Vagina (tissue), 2 donors: ENCODE results near the gene LYPD1. TPM values are rescaled to one million over a fixed set of nuclear protein-coding genes. Genes with fewer than 3 reads are reported as not detected.
A peak's percentile ranks its signal among the peaks of the same experiment; 100 is the strongest.

ENCODE experiments used
- DNase-seq, 2 donors: peaks; one replicate each; pipeline ENCODE4 v3.0.0-alpha.2; 2017; ENCODE audit errors: extremely low spot score in 2 of 2
- H3K27ac ChIP-seq: fragments of 200-600 bp; sonication (generic); one replicate; pipeline ENCODE4 v1.5.1; 2019
- H3K27me3 ChIP-seq: fragments of 200-600 bp; sonication (generic); one replicate; pipeline ENCODE4 v1.5.1; 2019
- H3K36me3 ChIP-seq, 2 donors: fragments of 200-600 bp; sonication (generic); one replicate each; pipeline ENCODE4 v1.5.1; 2017 to 2019
- H3K4me1 ChIP-seq: fragments of 200-600 bp; sonication (generic); one replicate; pipeline ENCODE4 v1.5.1; 2019
- H3K4me3 ChIP-seq, 2 donors: fragments of 200-600 bp; sonication (generic); 1 replicate in 1 of 2; 2 replicates in 1 of 2; pipeline ENCODE4 v1.5.1; 2016 to 2019
- H3K9me3 ChIP-seq: fragments of 200-600 bp; sonication (generic); one replicate; pipeline ENCODE4 v1.5.1; 2019
- CTCF ChIP-seq, 3 experiments: fragments of 450-650 bp in 2 of 3; fragments of 200-600 bp in 1 of 3; sonication (generic) in 1 of 3; IDR thresholded peaks; one replicate each; pipeline ENCODE4 v1.5.1; 2017 to 2019; ENCODE audit warnings: antibody characterized with exemption in 3 of 3, mild to moderate bottlenecking in 2 of 3, moderate library complexity in 2 of 3
- POLR2A ChIP-seq, 2 donors: fragments of 450-650 bp; IDR thresholded peaks; one replicate each; pipeline ENCODE4 v1.6.1; 2017; ENCODE audit warnings: antibody characterized with exemption in 2 of 2, mild to moderate bottlenecking in 2 of 2, moderate library complexity in 2 of 2
- POLR2AphosphoS5 ChIP-seq, 2 donors: sonication (generic); formaldehyde crosslinking; IDR thresholded peaks; one replicate each; pipeline ENCODE4 v1.9.0; 2017; ENCODE audit warnings: antibody characterized with exemption in 2 of 2, mild to moderate bottlenecking in 2 of 2, low read depth in 1 of 2; ENCODE audit not compliant: insufficient read depth in 1 of 2
- intact Hi-C: fragments of 100-400 bp; cut with DNase I; formaldehyde crosslinking; loops from one replicate; pipeline ENCODE4 v1.15.1; 2023
- total RNA-seq: library from RNA; depleted of rRNA; stranded (reverse); fragments of >200 nt; gene quantifications from one replicate; pipeline ENCODE4 v1.2.3, GENCODE V29; 2016

The LYPD1 gene
- total RNA-seq, 1 donor from 2014 or later = not detected

- Histone ChIP-seq H3K27ac (no peak overlapping the region), H3K36me3 (no peaks in the 10 kb centered on the region), H3K4me3 (no peak overlapping the region), H3K4me1 (no peaks in the 10 kb centered on the region), H3K9me3 (no peaks in the 10 kb centered on the region), H3K27me3 (no peaks in the 10 kb centered on the region)
- intact Hi-C loops = no loop called here
- no peak for DNase-seq
- TF ChIP-seq POLR2AphosphoS5 (IDR thresholded peaks at IDR 0.05; ENCODE audit: insufficient read depth in 1 of 2, low read depth in 1 of 2) (no peak), CTCF (IDR thresholded peaks at IDR 0.05) (no peak), POLR2A (IDR thresholded peaks at IDR 0.05) (no peak)
These were observed 7.0 kb upstream of the LYPD1 start for GRCh38 chr2:132676999-132677398.

DNA sequence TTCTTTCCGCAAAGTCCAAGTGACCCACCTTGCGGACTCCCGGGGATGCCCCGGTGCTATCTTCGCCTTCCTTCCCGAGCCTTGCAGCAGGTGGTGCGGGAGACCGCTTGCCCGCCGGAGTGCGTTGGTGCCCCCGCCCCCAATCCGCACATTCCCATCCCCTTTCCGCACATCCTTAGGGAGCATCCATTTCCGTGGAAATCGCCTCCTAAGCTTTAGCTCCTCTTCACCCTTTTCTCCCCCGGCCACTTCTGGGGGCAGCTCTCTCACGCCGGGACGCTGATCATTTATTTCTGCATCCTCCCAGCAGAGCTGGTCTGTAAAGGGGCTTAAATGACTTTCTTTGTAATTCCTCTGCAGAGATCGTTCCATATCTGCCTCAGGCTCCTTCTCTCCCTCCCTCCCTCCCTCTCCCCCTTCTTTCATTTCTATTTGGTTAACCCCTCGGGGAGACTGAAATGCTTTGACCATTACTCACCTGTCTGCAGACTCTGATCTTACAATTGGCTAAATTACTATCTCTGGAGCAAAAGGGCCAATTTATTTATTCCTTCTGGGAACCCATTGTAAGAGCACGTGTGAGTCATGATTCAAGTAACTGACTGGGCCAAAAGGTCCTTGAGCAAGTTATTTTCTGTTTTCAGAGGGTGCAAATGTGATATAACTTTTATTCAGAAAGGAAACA is 1.3 kb upstream of the LYPD1 start:
- Histone ChIP-seq H3K9me3 (no peaks in the 10 kb centered on the region), H3K4me1 (peaks cover 32% of the 10 kb centered on the region), H3K27me3 (no peaks in the 10 kb centered on the region), H3K36me3 (no peaks in the 10 kb centered on the region), H3K27ac (no peak overlapping the region), H3K4me3 (peak overlapping the region; percentile 43 to 50)
- intact Hi-C loops = no loop called here
- no peak for TF ChIP-seq POLR2A (IDR thresholded peaks at IDR 0.05)
- TF ChIP-seq POLR2AphosphoS5 (IDR thresholded peaks at IDR 0.05; ENCODE audit: insufficient read depth in 1 of 2, low read depth in 1 of 2) = no peak
- DNase-seq = no peak

DNA sequence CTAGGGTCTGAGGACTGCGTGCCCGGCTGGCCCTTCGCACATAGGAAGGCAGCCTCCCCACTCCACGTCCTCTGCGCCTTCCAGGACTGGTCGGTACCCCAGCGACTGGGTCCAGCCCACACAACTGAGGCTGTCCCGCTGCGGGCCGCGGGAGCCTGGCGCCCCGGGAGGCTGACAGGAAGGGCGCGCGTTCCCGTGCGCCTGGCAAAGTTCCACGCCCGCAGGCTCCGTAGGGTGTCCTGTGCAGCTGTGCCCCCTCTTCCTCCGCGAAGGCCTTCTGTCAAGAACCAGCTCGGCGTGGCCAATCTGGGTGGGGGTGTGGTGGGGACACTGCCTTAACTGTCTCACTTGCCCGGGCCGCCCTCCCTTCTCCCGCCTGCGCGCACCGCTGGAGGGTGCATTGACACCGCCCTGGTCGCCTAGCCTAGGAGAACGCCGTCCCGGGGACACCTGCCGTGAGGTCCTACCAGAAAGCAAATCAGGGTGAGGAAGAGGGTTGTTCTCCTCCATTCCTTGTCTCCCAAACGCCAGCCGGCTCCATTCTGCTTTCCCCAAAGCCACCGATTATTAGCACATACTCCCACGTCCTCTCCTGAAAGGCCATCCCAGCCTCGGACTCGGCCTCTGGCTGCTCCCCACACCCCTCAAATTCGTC is 618 bp upstream of the LYPD1 start:
- intact Hi-C loops = no loop called here
- TF ChIP-seq CTCF (IDR thresholded peaks at IDR 0.05) = no peak
- no peak for TF ChIP-seq POLR2AphosphoS5 (IDR thresholded peaks at IDR 0.05; ENCODE audit: insufficient read depth in 1 of 2, low read depth in 1 of 2)
- no peak for TF ChIP-seq POLR2A (IDR thresholded peaks at IDR 0.05)
- peak overlapping the region; percentile 43 to 50 for H3K4me3 ChIP-seq
- no peaks in the 10 kb centered on the region for H3K27me3 ChIP-seq
- H3K36me3 ChIP-seq = no peaks in the 10 kb centered on the region
- no peak for DNase-seq
- peaks cover 32% of the 10 kb centered on the region for H3K4me1 ChIP-seq
- no peaks in the 10 kb centered on the region for H3K9me3 ChIP-seq
- H3K27ac ChIP-seq = no peak overlapping the region

- intact Hi-C loops = no loop called here
- H3K4me3 ChIP-seq = peak overlapping the region; percentile 43 to 50
- no peak for DNase-seq
- no peak overlapping the region for H3K27ac ChIP-seq
- TF ChIP-seq POLR2AphosphoS5 (IDR thresholded peaks at IDR 0.05; ENCODE audit: insufficient read depth in 1 of 2, low read depth in 1 of 2) (no peak), POLR2A (IDR thresholded peaks at IDR 0.05) (no peak), CTCF (IDR thresholded peaks at IDR 0.05) (no peak)
- H3K36me3 ChIP-seq = no peaks in the 10 kb centered on the region
- H3K9me3 ChIP-seq = no peaks in the 10 kb centered on the region
- peaks cover 32% of the 10 kb centered on the region for H3K4me1 ChIP-seq
- no peaks in the 10 kb centered on the region for H3K27me3 ChIP-seq
These were observed 758 bp downstream of the LYPD1 start for GRCh38 chr2:132668987-132669907.

DNA sequence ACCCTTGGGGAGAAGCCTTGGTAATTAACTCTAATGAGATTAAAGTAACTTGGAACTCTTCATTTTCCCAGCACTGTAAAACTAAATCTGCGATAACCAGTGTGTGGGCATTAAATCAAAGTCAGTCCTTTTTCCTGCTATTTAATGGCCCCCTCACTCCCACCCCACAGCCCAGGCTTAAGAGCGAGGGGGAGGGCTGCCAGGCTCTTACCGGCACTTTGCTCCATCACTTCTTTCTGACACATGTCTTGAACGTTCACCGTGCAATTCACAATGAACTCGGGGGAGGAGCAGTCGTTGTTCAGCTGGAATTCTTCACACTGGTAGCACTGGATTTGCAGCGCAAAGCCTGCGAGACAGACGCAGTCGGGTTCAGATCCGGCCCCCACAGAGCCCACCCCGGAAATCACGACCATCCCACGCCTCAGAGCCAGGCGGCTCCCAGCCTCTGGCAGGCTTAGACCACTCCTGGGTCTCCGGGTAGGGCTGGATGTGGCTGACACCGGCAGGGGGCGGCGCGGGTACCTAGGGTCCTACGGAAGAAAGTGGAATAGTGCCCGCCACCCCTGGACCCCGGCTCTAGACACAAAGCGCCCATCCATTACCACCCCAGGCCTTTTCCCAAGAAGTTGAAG is 1.7 kb downstream of the LYPD1 start:
- DNase-seq = no peak
- H3K9me3 ChIP-seq = no peaks in the 10 kb centered on the region
- TF ChIP-seq POLR2AphosphoS5 (IDR thresholded peaks at IDR 0.05; ENCODE audit: insufficient read depth in 1 of 2, low read depth in 1 of 2) = no peak
- H3K36me3 ChIP-seq = no peaks in the 10 kb centered on the region
- peaks cover 32% of the 10 kb centered on the region for H3K4me1 ChIP-seq
- no peak overlapping the region for H3K4me3 ChIP-seq
- no peak overlapping the region for H3K27ac ChIP-seq
- H3K27me3 ChIP-seq = no peaks in the 10 kb centered on the region
- intact Hi-C loops = no loop called here
